Vagina (tissue), 2 donors: ENCODE results near the gene PDXDC1.
"Not testable (repeated sequence)": the region's sequence is repeated elsewhere in the genome, so short reads cannot be mapped to it uniquely, and the experiment has no call there.

ENCODE experiments used
- POLR2A ChIP-seq, 2 donors: fragments of 450-650 bp; IDR thresholded peaks; one replicate each; pipeline ENCODE4 v1.6.1; 2017; ENCODE audit warnings: antibody characterized with exemption in 2 of 2, mild to moderate bottlenecking in 2 of 2, moderate library complexity in 2 of 2
- TF ChIP-seq, protein P1 (sequence below), 3 experiments: fragments of 450-650 bp in 2 of 3; fragments of 200-600 bp in 1 of 3; sonication (generic) in 1 of 3; IDR thresholded peaks; one replicate each; pipeline ENCODE4 v1.5.1; 2017 to 2019; ENCODE audit warnings: antibody characterized with exemption in 3 of 3, mild to moderate bottlenecking in 2 of 3, moderate library complexity in 2 of 3

DNA sequence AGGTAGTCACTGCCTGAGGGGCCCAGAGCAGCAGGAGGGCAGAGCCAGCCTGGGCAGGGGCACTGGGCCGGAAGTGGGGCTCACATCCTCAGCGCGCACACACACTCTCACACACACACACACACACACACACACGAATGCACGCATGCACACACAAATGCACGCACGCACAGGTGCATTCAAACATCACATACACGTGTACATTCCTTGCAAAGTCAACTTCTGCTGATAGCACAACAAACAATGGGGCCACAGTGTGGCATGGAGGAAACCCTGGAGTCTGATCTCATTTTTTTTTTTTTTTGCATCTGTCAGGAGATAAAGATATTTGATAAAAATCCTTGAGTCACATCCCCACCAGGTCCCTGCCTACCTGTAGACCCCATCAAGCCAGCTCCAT is 182.8 kb downstream of the PDXDC1 start:
- TF ChIP-seq, protein P1, sequence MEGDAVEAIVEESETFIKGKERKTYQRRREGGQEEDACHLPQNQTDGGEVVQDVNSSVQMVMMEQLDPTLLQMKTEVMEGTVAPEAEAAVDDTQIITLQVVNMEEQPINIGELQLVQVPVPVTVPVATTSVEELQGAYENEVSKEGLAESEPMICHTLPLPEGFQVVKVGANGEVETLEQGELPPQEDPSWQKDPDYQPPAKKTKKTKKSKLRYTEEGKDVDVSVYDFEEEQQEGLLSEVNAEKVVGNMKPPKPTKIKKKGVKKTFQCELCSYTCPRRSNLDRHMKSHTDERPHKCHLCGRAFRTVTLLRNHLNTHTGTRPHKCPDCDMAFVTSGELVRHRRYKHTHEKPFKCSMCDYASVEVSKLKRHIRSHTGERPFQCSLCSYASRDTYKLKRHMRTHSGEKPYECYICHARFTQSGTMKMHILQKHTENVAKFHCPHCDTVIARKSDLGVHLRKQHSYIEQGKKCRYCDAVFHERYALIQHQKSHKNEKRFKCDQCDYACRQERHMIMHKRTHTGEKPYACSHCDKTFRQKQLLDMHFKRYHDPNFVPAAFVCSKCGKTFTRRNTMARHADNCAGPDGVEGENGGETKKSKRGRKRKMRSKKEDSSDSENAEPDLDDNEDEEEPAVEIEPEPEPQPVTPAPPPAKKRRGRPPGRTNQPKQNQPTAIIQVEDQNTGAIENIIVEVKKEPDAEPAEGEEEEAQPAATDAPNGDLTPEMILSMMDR (IDR thresholded peaks at IDR 0.05), result not testable (repeated sequence)
- not testable (repeated sequence) for TF ChIP-seq POLR2A (IDR thresholded peaks at IDR 0.05)
